Right kidney (tissue), 1 donor: ENCODE results near the gene SYNE1.
"Not testable (repeated sequence)": the region's sequence is repeated elsewhere in the genome, so short reads cannot be mapped to it uniquely, and the experiment has no call there.

Source experiments
- DNase-seq: peaks from one replicate; pipeline ENCODE4 v3.0.0-alpha.2; 2016

Gene SYNE1

DNA sequence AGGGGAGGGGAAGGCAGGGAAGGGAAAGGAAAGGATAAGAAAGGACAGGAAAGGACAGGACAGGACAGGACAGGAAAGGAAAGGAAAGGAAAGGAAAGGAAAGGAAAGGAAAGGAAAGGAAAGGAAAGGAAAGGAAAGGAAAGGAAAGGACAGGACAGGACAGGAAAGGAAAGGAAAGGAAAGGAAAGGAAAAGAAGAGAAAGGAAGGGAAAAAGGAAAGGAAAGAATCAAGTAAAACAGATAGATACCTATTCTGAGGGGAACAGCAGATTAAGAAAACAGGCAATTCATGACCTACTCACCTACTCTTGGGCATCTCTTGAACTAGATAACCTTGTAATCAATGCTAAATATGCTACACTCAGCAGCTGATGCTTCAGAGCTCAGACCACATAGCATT is 265.4 kb downstream of the SYNE1 start:
- no peak for DNase-seq

DNA sequence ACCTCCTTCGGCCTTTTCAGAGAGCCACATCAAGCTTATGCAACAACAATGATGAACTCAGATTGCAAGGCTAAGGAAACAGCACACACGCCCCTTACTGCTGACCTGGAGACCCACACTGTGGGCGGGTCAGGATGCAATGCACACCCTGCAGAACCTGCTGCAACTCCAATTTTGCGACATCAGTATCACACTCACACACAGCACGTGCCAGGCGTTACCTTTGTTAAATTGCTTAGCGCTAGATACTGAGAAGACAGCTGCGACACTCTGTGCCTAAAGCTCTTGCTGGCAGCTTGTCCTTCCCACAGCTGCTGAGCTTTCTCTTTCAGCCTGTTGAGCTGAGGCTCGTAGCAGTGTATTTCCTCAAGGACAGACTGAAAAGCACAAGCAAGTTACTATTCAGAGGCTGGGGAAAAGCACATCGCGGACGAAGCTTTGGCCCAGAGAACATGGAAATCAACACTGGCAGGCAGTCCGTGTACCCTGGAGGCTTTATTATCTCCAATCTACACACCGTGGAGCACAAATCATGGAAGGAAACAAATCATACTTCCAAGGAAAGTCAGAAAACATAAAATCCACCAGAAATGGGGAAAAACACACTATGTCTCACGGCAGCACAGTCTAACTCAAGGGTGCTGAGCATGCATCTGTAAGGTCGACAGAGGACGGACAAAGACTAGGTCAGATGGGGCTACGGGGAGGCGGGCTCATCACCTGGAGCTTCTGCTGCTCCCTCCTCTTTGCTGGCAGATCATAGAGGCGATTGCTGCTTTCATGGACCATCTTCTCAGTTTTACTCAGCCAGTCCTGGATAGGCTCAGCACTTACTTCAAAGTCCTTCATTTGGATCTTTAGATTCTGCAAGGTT is 268.2 kb downstream of the SYNE1 start:
- DNase-seq = no peak

DNA sequence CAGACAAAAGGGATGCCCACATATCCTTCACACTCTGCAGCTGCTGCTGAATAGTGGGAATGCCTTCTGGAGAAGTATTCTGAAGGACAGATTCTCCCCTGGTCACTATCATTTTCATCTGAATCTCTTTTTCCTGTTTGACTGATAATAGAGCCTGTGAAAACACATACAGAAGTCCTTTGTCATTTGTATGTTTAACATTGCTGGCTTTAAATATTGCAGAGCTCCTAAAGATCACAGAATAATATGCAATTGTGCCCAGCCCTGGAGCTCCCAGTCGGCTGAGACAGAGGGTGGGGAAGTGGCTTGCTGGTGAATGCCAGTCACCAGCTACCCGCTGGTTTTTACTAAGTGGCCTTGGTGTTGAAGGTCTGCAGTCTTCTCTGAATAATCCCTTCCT is 272.3 kb downstream of the SYNE1 start:
- DNase-seq = no peak

DNA sequence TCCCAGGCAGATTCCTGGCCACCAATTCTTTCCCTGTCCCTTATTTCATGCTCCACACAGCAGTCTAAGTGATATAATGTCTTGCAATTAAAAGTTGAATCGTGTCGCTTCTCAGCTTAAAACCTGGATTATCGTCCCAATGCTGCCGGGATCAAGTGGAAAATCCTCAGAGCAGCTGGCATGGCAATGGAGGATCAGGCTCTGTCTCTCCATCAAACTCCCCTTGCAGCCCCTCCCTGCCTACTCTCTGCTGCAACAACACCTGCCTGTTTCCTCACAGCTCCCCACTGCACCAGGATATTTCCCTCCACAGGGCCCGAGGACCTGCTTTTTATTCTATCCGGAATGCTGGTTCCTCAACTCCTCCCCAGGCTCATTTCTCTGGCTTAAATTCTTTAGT is 277.1 kb downstream of the SYNE1 start:
- DNase-seq = no peak

DNA sequence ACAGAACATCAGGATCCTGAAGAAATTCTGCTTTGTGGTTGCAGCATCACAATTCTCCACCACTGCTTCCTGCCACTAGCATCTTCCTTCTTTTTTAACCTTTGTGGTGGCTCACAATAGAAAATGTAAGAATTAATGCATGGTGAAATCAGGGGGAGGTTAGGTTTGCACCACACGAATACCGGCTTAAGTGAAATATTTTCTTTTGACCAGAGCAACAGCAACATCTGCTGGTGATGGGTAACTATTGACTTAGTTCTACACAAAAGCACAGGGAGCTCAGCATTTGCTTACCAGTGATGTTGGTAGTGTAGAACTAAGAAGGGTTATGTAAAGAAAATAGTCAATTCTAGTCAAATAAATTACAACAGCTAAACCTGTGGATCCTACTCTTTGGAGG is 280.5 kb downstream of the SYNE1 start:
- no peak for DNase-seq

DNA sequence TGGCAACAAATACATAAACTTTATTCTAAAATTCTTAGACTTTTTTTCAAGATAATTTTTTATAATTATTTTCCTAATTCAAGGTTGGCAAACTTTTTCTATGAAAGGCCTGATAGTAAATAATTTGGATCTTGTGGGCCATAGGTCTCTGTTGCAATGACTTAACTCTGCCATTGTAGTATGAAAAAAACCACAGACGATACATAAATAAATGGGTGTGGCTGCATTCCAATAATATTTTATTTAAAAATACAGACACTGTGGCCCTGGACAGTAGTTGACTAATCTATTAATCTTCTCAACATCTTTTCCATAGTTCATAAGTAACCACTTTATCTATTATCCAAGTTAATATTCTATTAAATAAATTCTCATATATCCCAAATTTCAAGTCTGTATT is 281.1 kb downstream of the SYNE1 start:
- DNase-seq = no peak

DNA sequence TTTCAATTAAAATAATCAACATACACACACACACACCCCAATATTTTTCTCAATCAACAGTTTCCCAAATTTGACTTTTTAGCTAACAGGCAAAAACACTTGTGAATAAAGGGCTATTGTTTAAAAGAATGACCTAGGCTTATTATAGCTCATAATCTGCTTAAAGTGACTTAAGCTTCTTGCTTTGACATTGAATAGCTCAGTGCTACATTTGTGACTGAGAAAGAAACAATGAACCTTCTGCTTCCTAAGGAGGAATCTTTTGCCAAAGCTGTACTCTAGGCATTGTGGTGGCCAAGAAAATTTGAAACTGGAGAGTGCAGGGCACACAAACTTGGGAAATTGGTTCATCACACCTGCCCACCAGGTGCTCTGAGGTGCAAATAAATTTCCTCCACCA is 282.0 kb downstream of the SYNE1 start:
- no peak for DNase-seq

DNA sequence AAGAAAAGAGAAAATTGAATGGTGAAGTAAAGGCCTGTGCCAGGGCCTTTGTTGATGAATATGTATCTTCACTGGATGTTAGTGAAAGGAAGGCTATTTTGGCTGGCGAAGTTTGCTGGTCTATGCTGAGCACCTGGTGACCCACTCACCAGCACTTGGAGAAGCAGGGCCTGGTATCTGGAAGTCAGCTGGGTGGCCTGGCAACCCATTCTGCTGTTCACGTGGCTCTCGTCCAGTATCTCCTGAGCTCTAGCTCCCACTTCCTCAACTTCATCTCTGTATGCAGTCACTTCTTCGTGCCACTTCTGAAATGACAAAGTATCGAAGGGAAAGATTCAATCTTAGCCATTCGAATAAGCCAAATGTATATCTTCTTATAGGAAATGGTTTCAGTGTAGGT is 283.7 kb downstream of the SYNE1 start:
- DNase-seq = no peak

DNA sequence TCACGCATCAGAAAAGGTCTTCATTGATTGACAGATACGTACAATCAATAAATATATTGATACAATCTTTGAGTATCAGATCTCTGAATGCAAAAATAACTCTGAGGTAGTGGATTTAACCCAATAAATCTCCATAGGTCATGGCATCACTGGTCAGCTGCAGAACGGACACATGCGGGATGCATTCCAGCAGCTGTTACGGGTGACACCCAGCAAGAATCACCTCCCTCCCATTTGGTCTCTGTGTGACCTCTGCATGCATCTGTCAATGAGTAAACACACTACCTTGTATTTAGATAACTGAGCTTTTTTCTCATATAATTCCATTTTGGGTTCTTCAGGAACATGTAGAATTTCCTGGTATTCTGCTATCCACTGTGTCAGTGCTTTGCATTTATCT is 285.4 kb downstream of the SYNE1 start:
- no peak for DNase-seq

DNA sequence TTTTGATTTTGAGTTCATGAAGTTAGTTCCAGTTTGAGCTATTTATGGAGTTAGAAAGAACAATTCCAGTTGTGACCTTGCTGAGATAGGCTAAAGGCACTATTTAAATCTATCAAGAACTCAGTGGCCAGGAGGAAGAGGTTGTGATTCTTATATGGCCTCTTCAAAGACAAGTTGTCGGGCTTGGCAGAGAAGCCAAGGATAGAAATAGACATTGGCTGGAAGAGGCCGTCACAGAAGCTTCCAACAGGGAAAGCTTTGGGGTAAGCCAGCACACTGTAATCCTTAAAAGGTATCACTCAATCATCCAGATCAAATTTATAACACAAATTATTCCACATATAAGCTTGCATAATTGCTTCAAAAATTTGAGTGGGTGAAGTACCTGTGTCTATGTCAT is 286.1 kb downstream of the SYNE1 start:
- no peak for DNase-seq

DNA sequence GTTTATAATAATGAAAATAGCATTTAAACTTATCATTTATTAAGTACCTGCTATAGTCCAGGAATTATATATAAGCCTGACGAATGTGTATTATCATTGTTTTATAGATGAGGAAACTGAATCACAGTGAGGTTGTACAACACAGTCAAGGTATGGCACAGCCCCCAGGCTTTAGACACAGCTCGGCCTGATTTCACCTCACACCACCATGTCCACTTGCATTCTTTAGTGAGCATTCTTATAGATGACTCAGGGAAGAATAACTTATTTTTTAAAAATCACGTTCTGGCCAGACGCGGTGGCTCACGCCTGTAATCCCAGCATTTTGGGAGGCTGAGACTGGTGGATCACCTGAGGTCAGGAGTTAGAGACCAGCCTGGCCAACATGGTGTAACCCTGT is 289.0 kb downstream of the SYNE1 start:
- no peak for DNase-seq

DNA sequence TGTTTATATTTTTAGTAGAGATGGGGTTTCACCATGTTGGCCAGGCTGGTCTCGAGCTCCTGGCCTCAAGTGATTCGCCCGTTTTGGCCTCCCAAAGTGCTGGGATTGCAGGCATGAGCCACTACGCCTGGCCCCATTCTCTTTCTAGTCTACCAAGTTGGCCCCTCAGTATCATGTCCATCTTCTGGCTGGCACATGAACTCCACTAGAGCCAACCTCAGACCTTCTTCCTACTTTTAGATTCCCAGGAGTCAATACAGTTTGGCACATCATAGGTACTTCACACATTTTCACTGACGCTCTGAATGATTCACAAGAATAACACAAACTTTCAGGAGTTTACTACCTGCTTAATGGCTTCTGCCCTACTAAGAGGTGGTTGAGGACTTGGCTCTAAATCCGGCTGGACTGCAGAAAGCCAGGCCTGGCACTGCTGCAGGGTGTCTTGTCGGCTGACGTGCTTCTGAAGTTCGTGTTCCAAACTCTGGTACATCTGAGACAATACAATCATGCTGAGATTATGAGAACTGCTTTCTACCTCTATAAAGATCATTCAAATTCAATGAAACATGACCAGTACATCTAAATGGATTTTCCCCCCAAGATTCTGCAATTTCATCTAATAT is 293.3 kb downstream of the SYNE1 start:
- no peak for DNase-seq

DNA sequence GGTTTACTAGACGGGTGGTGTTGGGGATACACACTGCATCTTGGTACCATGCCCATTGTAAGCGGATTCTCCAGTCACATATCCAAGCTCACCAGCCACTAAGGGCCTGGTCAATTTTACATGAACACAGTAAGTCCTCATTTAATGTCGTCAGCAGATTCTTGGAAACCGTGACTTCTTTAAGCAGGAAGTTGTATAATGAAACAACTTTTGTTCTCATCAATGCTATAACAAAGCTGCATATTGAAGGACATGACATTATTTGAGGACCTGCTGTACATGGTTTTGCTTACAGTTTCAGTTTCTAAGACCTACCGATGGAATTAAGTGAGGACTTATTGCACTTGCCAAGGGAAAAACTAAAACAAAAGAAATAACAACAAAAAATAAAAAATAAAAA is 295.6 kb downstream of the SYNE1 start:
- no peak for DNase-seq

DNA sequence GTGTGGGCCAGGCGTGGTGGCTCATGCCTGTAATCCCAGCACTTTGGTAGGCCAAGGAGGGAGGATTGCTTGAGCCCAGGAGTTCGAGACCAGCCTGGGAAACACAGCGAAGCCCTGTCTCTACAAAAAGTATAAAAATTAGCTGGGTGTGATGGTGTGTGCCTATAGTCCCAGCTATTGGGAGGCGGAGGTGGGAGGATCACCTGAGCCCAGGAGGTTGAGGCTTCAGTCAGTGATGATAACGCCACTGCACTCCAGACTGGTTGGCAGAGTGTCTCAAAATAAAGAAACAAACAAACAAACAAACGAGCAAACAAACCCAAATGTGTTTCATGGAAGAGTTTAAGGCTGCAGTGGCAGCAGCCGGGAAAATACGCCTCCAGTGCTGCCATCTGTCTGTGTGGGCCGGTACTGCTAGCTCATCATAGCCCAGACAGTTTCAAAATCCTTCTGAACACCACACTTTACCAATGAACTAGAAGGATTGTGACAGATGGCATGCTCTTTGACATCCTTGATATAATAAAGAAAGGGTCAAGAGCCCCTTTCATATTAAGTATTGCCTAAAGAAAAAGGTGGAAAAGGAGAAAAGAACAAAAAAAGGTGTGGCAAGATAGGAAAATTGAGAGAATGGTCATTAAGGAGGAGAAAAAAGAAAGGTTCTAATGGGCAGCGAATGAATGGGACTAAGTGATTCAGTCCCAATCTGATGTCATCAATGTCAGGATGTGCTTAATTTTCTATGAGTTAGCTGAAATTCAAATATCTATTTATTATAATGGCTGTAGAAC is 298.6 kb downstream of the SYNE1 start:
- peak; percentile 5 for DNase-seq

DNA sequence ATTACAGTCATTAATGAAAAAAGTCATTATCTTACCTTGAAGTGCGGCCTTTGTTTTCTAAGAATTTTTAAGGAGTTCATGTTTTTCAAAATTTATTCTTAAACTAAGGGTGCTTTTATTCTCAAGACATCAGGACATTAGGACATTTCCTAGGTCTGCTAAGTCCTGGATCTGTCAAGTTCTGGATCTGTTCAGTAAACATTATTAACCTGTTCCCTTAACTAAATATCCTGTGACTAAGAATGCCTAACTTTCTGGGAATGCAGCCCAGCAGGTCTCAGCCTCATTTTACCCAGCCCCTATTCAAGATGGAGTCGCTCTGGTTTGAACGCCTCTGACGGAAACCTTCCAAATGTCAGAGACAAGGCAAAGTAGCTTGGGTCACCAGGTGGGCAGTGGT is 302.6 kb downstream of the SYNE1 start:
- no peak for DNase-seq

DNA sequence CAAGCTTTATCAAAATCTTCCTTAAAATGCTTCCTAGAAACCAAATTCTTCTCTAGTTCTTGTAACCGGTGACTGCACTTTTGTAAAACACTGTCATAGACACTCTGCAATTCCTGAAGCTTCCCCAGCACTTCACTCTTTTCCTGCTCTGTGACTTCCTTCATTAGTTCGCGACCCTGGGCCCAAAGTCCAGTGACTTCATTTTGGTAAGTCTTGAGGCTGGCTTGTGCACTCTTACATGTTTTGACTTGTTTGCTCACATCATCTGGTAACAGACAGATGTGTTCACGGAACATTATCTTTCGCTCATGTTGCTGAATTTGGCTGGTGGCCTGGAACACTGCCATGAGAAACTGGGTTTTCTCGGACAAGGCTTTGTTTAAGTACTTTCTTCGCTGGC is 306.2 kb downstream of the SYNE1 start:
- DNase-seq = no peak

DNA sequence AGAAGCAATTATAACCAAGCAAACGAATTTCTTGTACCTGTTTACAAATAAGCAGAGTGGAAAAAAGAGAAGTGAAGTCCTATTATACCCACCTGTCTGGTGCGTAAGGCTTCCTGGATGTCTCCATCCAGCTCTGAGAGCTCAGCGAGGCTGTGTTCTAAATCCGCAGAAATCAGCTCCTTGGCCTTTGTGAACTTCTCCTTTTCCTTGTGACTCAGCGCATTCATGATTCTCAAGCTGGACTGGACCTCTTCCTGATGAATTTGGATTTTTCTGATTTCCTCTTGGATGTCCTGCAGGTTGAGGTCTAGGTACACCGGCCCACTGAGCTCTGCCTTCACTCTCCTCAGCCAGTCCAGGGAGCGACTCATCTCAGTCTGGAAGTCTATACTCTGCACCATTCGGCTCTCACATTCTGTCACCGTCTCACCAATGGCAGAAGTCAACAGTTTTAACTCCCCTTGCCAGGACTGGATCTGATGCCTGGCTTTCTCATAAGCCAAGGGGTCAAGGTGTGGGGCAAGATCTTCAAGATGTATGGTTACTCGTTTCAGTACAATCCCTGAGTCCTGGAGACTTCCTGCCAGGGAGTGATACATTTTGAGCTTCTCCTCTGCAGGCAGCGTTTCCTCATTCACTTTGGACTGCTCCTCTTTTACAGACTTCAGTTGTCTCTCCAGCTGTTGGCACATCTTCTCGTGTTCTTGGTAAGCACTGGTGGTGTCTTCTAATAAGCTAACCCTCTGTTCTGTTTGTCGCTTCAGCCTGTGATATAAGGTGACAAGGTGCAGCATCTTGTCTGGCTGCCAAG is 307.3 kb downstream of the SYNE1 start:
- DNase-seq = no peak

DNA sequence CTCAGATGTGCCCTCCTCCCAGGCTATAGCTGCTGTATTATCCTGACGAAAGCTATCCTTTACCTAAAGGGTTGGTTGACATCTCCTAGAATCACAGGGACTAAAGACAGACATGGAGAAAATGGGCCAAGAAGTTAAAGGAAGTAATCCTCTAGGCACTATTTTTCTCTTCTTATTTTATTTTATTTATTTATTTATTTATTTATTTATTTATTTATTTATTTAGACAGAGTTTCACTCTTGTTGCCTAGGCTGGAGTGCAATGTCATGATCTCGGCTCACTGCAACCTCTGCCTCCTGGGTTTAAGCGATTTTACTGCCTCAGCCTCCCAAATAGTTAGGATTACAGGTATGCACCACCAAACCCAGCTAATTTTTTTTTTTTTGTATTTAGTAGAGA is 309.0 kb downstream of the SYNE1 start:
- DNase-seq = not testable (repeated sequence)

DNA sequence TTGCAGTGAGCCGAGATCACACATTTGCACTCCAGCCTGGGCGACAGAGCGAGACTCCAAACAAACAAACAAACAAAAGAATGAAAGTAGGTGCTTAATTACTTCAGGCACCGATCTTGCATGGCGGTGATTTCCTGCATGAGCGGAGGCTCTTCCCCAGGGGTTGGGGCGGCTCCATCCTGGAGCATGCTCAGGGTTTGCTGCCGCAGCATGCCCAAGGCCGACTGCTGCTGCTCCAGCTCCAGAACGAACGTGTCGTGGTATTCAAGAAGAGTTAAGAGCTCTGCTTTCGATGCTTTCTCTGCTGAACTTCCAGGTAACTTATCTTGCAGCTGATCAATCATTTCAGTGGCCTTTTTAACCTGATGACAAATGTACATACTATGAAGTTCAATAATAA is 313.8 kb downstream of the SYNE1 start:
- no peak for DNase-seq

DNA sequence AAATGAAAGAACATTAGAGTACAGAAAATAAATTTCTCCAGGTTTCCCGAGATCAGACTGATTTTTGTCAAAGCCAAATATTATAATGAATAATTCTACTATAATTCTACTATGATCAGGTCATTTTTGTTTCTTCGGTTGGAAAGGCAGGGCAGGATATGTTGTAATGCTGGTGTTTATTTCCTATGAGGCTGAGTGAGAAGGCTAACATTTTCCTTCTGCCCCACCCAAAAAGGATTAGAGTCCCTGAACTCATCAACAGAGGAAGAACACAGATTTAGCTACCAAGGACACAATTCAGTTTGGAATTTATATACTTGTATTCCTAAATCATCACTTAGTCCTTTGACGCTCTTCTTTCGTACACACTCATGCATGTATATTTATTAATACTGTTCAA is 318.9 kb downstream of the SYNE1 start:
- DNase-seq = no peak

DNA sequence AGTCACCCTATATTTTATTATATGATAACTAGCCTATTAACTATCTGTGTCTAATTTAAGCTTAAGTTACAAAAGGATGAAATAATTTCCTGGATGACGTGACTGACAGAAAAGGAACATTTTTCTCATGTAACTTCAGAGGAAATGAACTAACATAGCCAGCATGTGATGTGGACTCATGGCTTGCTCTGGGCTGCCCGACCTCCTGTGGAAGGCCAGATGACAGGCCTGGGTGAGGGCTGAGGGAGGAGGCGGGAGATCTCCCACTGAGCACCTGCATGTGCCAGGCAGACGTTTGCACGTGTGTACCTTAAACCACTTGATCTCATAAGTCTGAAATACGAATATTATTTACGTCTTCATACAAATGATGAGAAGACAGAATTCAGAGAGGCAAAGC is 321.1 kb downstream of the SYNE1 start:
- no peak for DNase-seq

DNA sequence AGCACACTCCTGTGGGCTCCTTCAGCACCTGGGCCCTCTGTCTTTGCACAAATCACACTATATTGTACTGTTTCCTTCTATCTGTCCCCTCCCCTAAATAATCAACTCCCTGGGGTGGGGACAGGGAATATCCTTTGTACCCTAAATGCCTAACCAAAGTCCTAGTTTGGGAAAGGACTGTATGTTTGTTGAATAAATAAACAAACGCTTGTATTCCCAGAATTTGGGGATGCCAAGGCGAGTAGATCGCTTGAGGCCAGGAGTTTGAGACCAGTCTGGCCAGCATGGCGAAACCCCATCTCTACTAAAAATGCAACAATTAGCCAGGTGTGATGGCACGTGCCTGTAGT is 322.7 kb downstream of the SYNE1 start:
- no peak for DNase-seq
